Muscle of leg (tissue), 11 donors: ENCODE results near the gene FBXO21. TPM values are rescaled to one million over a fixed set of nuclear protein-coding genes. Genes with fewer than 3 reads are reported as not detected.
A peak's percentile ranks its signal among the peaks of the same experiment; 100 is the strongest.

Experiments
- DNase-seq: peaks from one replicate; pipeline ENCODE4 v3.0.0; 2013
- H3K27ac ChIP-seq: one replicate; pipeline ENCODE4 v1.5.1; 2013; ENCODE audit warnings: mild to moderate bottlenecking, low read length, control low read depth
- H3K27me3 ChIP-seq: one replicate; pipeline ENCODE4 v1.6.1; 2013; ENCODE audit warnings: low read length; ENCODE audit not compliant: control insufficient read depth, insufficient read depth
- H3K36me3 ChIP-seq: one replicate; pipeline ENCODE4 v1.6.1; 2013; ENCODE audit warnings: low read length; ENCODE audit not compliant: control insufficient read depth, insufficient read depth
- H3K4me1 ChIP-seq: one replicate; pipeline ENCODE4 v1.6.1; 2013; ENCODE audit warnings: low read length; ENCODE audit not compliant: control insufficient read depth, insufficient read depth
- H3K4me3 ChIP-seq: one replicate; pipeline ENCODE4 v1.5.1; 2013; ENCODE audit warnings: low read length, control low read depth
- H3K9me3 ChIP-seq: replicated peaks from 2 replicates; pipeline ENCODE4 v1.6.1; 2013; ENCODE audit warnings: low read depth, low read length; ENCODE audit not compliant: control insufficient read depth
- WGBS: methylation state at CpG from one replicate; pipeline ENCODE4 v1.1.5; 2013; ENCODE audit warnings: missing lambda C conversion rate; ENCODE audit not compliant: insufficient coverage; 5-methylcytosine and 5-hydroxymethylcytosine counted together
- polyA plus RNA-seq, 8 donors: library from polyadenylated mRNA; unstranded; fragments of 120-200 nt; gene quantifications; one replicate each; pipeline versions ENCODE4 v1.2.1 to v1.2.3, GENCODE V29; 2013; ENCODE audit warnings: inconsistent platforms in 1 of 8, low replicate concordance in 1 of 8; ENCODE audit not compliant: insufficient read length in 8 of 8, insufficient read depth in 1 of 8
- total RNA-seq: library from RNA; stranded (reverse); fragments of 120-200 nt; gene quantifications from one replicate; pipeline ENCODE4 v1.2.4, GENCODE V29; 2013

Gene FBXO21
- total and polyA plus RNA-seq, 9 donors = 20.2 to 29.6 (median 24.3) TPM

DNA sequence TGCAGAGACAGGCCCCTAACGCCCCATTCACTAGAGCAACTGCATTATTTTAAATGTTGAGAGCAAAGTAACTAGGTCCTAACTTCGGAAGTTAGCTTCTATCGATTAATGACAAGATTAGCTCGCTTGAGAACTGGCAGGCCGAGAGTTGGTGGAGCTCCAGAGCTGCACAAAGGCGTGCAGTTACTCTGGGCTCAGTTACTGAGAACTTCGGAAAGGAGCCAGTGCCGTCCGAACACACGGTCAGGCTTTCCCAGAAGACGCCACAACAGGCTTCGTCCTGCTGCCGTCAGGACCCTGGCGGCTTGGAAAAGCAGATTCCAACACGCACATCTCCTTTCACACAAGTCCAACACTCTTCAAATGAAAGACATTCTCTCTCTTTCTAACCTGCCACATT lies 45.7 kb downstream of the FBXO21 start:
- DNase-seq = no peak
- Histone ChIP-seq H3K27ac (no peak overlapping the region), H3K36me3 (peaks cover 30% of the 10 kb centered on the region), H3K27me3 (no peaks in the 10 kb centered on the region), H3K4me1 (peaks cover 15% of the 10 kb centered on the region), H3K4me3 (no peak overlapping the region), H3K9me3 (no peaks in the 10 kb centered on the region)
- 93% methylated on average over 14 of the region's 15 CpGs for WGBS

DNA sequence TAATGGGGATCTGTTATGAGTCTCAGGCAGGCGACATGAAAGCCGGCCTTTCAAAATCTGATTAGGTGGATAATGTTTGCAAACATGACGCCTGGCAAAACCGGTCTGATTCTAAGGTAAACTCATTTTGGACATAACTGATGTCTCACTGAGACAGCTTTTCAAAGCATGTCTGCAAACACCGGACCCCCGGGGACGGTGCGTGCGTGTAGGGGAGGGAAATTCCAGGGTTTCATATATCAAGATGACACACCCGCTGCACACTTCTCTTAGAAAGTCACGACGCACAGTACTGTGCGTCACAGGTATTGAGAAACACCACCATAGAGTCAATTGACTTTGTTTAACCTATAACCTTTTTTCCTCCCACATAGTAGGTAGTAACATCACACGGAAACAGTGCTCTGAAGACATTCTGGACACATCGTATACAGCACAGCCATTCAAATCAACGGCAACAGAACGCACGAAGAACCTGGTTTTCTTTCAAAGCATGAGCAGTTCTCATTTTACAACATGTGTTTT lies 47.2 kb downstream of the FBXO21 start:
- Histone ChIP-seq H3K27me3 (no peaks in the 10 kb centered on the region), H3K9me3 (no peaks in the 10 kb centered on the region), H3K4me1 (peaks cover 15% of the 10 kb centered on the region), H3K36me3 (peaks cover 17% of the 10 kb centered on the region), H3K4me3 (no peak overlapping the region), H3K27ac (no peak overlapping the region)
- no peak for DNase-seq
- WGBS = 68% methylated on average over 14 of the region's 18 CpGs

DNA sequence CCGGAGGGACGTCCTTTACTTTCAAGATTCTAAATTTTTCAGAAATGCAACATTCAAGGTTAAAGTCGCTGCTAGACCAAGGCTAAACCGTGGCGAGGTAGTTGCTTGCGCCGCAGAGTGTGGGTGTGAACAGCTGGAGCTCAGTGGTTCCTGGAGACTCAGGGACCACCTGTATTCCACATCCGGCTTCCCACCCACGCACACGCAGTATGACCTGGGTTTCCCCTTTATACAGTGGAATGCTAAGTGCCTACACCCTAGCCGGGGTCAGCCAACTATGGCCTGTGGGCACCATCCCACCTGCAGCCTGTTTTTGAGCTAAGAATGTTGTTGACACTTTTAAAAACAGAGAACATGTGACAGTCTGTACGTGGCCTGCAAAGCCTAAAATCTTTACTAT lies 48.2 kb downstream of the FBXO21 start:
- DNase-seq = no peak
- Histone ChIP-seq H3K36me3 (peaks cover 12% of the 10 kb centered on the region), H3K4me3 (no peak overlapping the region), H3K27ac (no peak overlapping the region), H3K27me3 (no peaks in the 10 kb centered on the region), H3K9me3 (no peaks in the 10 kb centered on the region), H3K4me1 (peaks cover 13% of the 10 kb centered on the region)
- WGBS = 64% methylated on average over 6 of the region's 12 CpGs

DNA sequence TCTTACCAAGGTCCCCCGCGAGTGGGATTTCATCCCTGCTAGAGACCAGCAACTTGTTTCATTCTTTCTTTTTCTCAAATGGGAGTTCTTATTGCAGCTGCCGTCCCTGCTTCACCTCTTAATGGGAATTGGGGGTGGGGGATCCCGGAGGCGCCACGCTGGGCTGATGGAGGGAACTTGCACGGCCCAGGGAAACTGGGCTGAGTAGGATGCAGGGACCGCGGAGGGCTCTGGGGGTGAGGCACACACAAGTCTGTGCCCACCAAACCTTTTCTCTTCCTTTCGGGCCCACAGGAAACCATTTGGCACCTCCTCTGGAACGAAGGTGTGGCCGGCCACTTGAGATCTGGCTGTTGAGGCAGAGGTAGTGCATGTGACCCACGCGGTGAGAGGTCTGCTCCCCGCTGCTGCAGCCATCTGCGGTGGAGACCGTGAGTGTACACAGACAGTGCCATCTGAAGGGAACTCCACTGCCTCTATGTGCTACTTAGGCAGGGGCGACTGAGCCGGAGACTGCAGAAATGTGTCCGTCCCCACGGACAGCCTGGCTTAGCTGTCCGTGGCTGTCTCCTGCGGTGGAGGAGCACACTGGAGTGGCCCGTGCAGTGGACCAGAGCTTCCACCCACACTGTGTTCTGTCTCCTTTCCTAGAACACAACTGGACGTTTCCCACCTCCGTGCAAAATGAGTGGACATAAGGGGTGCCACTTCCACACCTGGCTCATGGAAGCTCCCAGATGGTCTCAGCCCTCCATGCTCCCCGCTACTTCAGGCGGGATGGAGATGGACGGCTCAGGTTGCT lies 49.0 kb downstream of the FBXO21 start:
- no peak overlapping the region for H3K4me3 ChIP-seq
- no peak overlapping the region for H3K27ac ChIP-seq
- H3K9me3 ChIP-seq = no peaks in the 10 kb centered on the region
- H3K4me1 ChIP-seq = peaks cover 13% of the 10 kb centered on the region
- WGBS = 70% methylated on average over 21 of the region's 29 CpGs
- H3K27me3 ChIP-seq = no peaks in the 10 kb centered on the region
- no peak for DNase-seq
- peaks cover 12% of the 10 kb centered on the region for H3K36me3 ChIP-seq

DNA sequence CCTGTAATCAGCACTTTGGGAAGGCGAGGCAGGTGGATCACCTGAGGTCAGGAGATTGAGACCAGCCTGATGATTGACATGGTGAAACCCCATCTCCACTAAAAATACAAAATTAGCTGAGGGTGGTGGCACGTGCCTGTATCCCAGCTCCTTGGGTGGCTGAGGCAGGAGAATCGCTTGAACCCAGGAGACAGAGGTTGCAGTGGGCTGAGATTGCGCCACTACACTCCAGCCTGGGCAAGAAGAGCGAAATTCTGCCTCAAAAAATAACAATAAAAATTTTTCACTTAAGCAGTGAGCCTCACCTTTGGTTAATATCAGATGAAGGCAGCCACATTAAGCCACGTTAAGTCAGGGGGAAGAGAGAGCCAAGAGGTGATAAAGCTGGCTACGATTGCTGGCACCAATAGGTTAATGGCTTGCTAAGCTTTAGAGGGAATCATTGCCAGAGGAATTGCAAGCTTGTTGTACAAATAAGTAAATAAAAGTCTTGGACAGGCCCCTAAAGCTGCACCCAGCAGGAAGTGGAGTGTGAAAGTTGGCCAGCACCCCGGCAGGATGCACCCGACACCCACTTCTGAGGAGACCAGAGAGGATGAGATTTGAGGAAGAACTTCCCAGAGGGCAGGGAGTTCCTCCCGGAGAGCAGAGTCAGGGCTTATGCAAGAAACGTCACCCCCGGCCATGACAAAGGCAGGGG lies 49.7 kb downstream of the FBXO21 start:
- WGBS = 18% methylated on average over 4 of the region's 12 CpGs
- no peak overlapping the region for H3K4me3 ChIP-seq
- peaks cover 13% of the 10 kb centered on the region for H3K4me1 ChIP-seq
- no peak for DNase-seq
- no peak overlapping the region for H3K27ac ChIP-seq
- peaks cover 6% of the 10 kb centered on the region for H3K36me3 ChIP-seq
- no peaks in the 10 kb centered on the region for H3K9me3 ChIP-seq
- no peaks in the 10 kb centered on the region for H3K27me3 ChIP-seq

DNA sequence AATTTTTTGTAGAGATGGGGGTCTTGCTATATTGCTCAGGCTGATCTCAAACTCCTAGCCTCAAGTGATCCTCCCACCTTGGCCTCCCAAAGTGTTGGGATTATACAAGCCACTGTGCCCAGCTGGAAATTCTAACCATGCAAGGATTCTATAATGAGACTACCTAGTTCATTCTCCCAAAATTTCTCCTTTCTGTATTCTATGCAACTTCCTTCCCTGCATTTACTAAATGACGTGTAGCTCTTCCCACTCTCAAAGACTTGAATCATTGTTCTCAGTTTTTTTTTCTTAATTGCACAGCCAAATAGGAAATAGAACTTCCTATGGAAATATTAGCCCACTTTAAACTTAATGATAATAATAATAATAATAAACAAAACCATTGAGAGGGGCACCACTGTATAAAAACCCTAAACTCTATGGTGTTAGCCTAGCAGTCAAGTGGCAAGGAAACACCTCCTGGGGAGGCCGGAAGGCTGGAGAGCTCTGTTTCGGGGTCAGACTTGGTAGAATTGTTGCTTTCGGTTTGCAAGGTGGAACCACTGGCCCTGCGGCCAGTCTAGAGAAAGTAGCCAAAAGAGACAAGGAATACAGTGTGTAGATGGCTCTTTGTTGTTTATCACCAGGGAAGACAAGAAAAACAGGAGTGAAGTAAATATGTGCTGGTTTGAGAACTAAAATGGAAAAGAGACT lies 51.1 kb downstream of the FBXO21 start:
- DNase-seq = no peak
- H3K9me3 ChIP-seq = no peaks in the 10 kb centered on the region
- peak overlapping the region; percentile 82 for H3K27ac ChIP-seq
- peaks cover 13% of the 10 kb centered on the region for H3K4me1 ChIP-seq
- no peaks in the 10 kb centered on the region for H3K27me3 ChIP-seq
- no peak overlapping the region for H3K4me3 ChIP-seq
- 96% methylated on average over 4 of the region's 5 CpGs for WGBS
- H3K36me3 ChIP-seq = peaks cover 1% of the 10 kb centered on the region

DNA sequence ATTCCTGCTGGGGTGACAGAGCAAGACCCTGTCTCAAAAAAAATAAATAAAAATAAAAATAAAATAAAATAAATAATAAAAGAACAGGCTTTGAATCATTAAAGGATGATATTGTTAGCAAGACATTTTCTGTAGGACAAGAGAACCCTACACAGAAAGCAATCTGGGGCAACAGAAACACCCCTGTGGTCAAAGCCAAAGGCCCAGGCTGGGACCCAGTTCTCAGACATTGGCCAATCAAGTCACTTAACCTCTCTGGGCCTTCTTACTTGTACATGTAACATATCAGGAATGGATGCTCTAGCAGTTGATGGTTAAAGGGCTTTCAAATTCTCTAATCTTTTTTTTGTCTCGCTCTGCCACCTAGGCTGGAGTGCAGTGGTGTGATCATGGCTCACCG lies 55.5 kb downstream of the FBXO21 start:
- H3K4me3 ChIP-seq = no peak overlapping the region

DNA sequence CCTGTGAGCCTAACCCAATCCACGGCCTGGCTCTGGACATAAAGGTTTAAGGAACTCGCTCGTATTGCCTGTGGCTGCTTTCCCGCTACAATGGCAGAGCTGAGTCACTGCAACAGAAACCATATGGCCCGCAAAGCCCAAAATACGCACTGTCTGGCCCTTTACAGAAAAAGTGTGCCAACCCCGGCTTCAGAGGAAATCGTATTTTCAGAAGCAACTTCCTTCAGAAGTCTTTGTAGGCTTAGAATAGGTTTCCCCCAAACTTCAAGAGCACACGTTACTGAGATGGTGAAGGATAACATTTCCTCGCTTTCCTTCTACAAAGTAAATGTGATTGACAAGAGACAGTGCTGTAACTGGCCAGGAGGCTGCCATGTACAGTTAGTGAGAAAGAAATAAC lies 56.2 kb downstream of the FBXO21 start:
- Histone ChIP-seq H3K4me1 (no peaks in the 10 kb centered on the region), H3K9me3 (no peaks in the 10 kb centered on the region), H3K4me3 (no peak overlapping the region), H3K36me3 (no peaks in the 10 kb centered on the region), H3K27ac (no peak overlapping the region), H3K27me3 (no peaks in the 10 kb centered on the region)
- peak; percentile 78 for DNase-seq
- 22% methylated on average over 6 of the region's 10 CpGs for WGBS

More for the DNA sequence above, 55.5 kb downstream of the FBXO21 start:
- Histone ChIP-seq H3K36me3 (no peaks in the 10 kb centered on the region), H3K27me3 (no peaks in the 10 kb centered on the region), H3K27ac (no peak overlapping the region), H3K9me3 (no peaks in the 10 kb centered on the region), H3K4me1 (no peaks in the 10 kb centered on the region)
- DNase-seq = no peak
- WGBS = no CpG with 5 or more reads among the region's 2 CpGs

DNA sequence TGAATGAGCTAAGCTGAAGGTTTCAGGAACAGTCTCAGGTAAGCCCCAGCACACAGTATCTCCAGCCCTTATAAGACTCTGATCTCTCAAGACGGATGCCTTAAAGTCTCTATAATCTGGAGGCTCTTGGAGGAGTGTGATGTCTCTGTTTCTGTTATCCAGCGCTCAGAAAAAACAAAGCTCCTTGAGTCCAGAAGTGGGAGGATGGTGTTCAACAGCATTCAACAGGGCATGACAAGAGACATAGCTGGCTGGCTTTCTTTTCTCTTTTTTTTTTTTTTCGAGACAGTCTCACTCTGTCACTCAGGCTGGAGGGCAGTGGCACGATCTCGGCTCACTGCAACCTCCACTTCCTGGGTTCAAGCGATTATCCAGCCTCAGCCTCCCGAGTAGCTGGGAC lies 59.5 kb downstream of the FBXO21 start:
- H3K27ac ChIP-seq = no peak overlapping the region
- H3K36me3 ChIP-seq = no peaks in the 10 kb centered on the region
- 50% methylated on average over 1 of the region's 7 CpGs for WGBS
- no peaks in the 10 kb centered on the region for H3K9me3 ChIP-seq
- DNase-seq = no peak
- no peaks in the 10 kb centered on the region for H3K27me3 ChIP-seq
- no peak overlapping the region for H3K4me3 ChIP-seq
- H3K4me1 ChIP-seq = no peaks in the 10 kb centered on the region

DNA sequence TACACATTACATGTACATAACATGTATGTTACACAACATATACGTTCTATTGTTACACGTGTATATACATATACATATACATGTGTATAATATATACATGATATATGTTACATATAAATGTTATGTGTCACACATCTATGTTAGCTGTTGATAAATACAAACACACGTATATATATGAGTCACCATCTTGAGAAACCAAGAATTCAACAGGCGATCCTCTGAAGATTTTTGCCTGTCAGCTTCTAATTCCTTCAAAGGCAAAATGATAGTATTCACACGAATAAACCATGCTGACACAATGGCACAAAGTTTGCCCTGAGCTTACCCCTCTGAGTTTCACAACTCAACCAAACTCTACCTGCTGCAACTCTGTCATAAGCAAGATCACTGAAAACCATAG lies 60.9 kb downstream of the FBXO21 start:
- H3K36me3 ChIP-seq = no peaks in the 10 kb centered on the region
- no peak for DNase-seq
- H3K9me3 ChIP-seq = no peaks in the 10 kb centered on the region
- H3K4me1 ChIP-seq = no peaks in the 10 kb centered on the region
- H3K27ac ChIP-seq = no peak overlapping the region
- H3K27me3 ChIP-seq = peaks cover 2% of the 10 kb centered on the region
- 65% methylated on average over 2 of the region's 5 CpGs for WGBS
- H3K4me3 ChIP-seq = no peak overlapping the region
